H9 (cell line): Measurements from ENCODE around the gene PTPRN2. TPM values are rescaled to one million over a fixed set of nuclear protein-coding genes. Genes with fewer than 3 reads are reported as not detected.

Experiments
- DNase-seq: peaks from one replicate; pipeline ENCODE4 v3.0.0-alpha.2; 2017
- H2AFZ ChIP-seq: one replicate; pipeline ENCODE4 v1.6.1; 2013; ENCODE audit warnings: mild to moderate bottlenecking, low read length, control low read depth, moderate library complexity
- H2AK5ac ChIP-seq: 2 replicates; pipeline ENCODE4 v1.6.1; 2013; ENCODE audit warnings: low read length, control low read depth, mixed read lengths; ENCODE audit not compliant: insufficient read length
- H2BK120ac ChIP-seq: one replicate; pipeline ENCODE4 v1.6.1; 2013; ENCODE audit warnings: low read depth, mild to moderate bottlenecking, low read length, control low read depth, inconsistent platforms; ENCODE audit not compliant: poor library complexity, severe bottlenecking
- H2BK12ac ChIP-seq: 2 replicates; pipeline ENCODE4 v1.6.1; 2013; ENCODE audit warnings: low read length, control low read depth, mixed read lengths, low read depth; ENCODE audit not compliant: insufficient read length
- H2BK15ac ChIP-seq: 2 replicates; pipeline ENCODE4 v1.6.1; 2013; ENCODE audit warnings: low read depth, low read length, control low read depth
- H2BK20ac ChIP-seq: one replicate; pipeline ENCODE4 v1.6.1; 2013; ENCODE audit warnings: low read depth, mild to moderate bottlenecking, low read length, control low read depth, inconsistent platforms; ENCODE audit not compliant: poor library complexity, severe bottlenecking
- H2BK5ac ChIP-seq: 2 replicates; pipeline ENCODE4 v1.6.1; 2013; ENCODE audit warnings: low read length, control low read depth, mixed read lengths; ENCODE audit not compliant: insufficient read length
- H3K14ac ChIP-seq: 2 replicates; pipeline ENCODE4 v1.6.1; 2013; ENCODE audit warnings: low read length, control low read depth; ENCODE audit not compliant: insufficient read depth
- H3K18ac ChIP-seq: 2 replicates; pipeline ENCODE4 v1.6.1; 2013; ENCODE audit warnings: low read depth, mild to moderate bottlenecking, mixed read lengths, low read length, control low read depth; ENCODE audit not compliant: insufficient read length
- H3K23ac ChIP-seq: 2 replicates; pipeline ENCODE4 v1.6.1; 2013; ENCODE audit warnings: low read length, control low read depth, mixed read lengths, low read depth; ENCODE audit not compliant: insufficient read length
- H3K23me2 ChIP-seq: 2 replicates; pipeline ENCODE4 v1.6.1; 2013; ENCODE audit warnings: low read depth, mild to moderate bottlenecking, mixed read lengths, low read length, control low read depth; ENCODE audit not compliant: insufficient read length, poor library complexity, severe bottlenecking
- H3K27ac ChIP-seq: 2 replicates; pipeline ENCODE4 v1.5.1; 2013; ENCODE audit warnings: low read length, control low read depth, mixed read lengths, low read depth; ENCODE audit not compliant: insufficient read length
- H3K27me3 ChIP-seq: 2 replicates; pipeline ENCODE4 v1.6.1; 2013; ENCODE audit warnings: low read length, control low read depth, inconsistent platforms; ENCODE audit not compliant: insufficient read depth
- H3K4ac ChIP-seq: 2 replicates; pipeline ENCODE4 v1.6.1; 2013; ENCODE audit warnings: low read depth, mild to moderate bottlenecking, control low read depth, inconsistent platforms, low read length, moderate library complexity
- H3K4me1 ChIP-seq: 2 replicates; pipeline ENCODE4 v1.6.1; 2013; ENCODE audit warnings: low read length, control low read depth, inconsistent platforms; ENCODE audit not compliant: insufficient read depth
- H3K4me2 ChIP-seq: 2 replicates; pipeline ENCODE4 v1.6.1; 2013; ENCODE audit warnings: low read length, control low read depth, mixed read lengths; ENCODE audit not compliant: insufficient read length, insufficient read depth
- H3K56ac ChIP-seq: 2 replicates; pipeline ENCODE4 v1.6.1; 2013; ENCODE audit warnings: low read depth, mild to moderate bottlenecking, mixed read lengths, low read length, control low read depth; ENCODE audit not compliant: insufficient read length
- H3K79me1 ChIP-seq: 2 replicates; pipeline ENCODE4 v1.6.1; 2013; ENCODE audit warnings: low read depth, mild to moderate bottlenecking, moderate library complexity, low read length, control low read depth, inconsistent platforms; ENCODE audit not compliant: insufficient read depth, poor library complexity, severe bottlenecking
- H3K79me2 ChIP-seq: 2 replicates; pipeline ENCODE4 v1.6.1; 2013; ENCODE audit warnings: low read length, control low read depth, inconsistent platforms; ENCODE audit not compliant: insufficient read depth
- H3K9ac ChIP-seq: 2 replicates; pipeline ENCODE4 v1.6.1; 2013; ENCODE audit warnings: low read length, control low read depth, mixed read lengths; ENCODE audit not compliant: insufficient read length; ENCODE audit errors: extremely low read depth
- H3K9me3 ChIP-seq: one replicate; pipeline ENCODE4 v1.6.1; 2013; ENCODE audit warnings: low read depth, low read length, inconsistent platforms; ENCODE audit not compliant: control insufficient read depth
- H3T11ph ChIP-seq: one replicate; pipeline ENCODE4 v1.6.1; 2013; ENCODE audit warnings: mild to moderate bottlenecking, low read length, control low read depth, inconsistent platforms
- H4K20me1 ChIP-seq: one replicate; pipeline ENCODE4 v1.6.1; 2013; ENCODE audit not compliant: control insufficient read depth, insufficient read length, insufficient read depth
- H4K5ac ChIP-seq: 2 replicates; pipeline ENCODE4 v1.6.1; 2013; ENCODE audit warnings: low read depth, mild to moderate bottlenecking, mixed read lengths, low read length, control low read depth; ENCODE audit not compliant: insufficient read length
- H4K8ac ChIP-seq: replicated peaks from 2 replicates; pipeline ENCODE4 v1.6.1; 2013; ENCODE audit warnings: low read length, control low read depth, mixed read lengths, low read depth; ENCODE audit not compliant: insufficient read length
- H4K91ac ChIP-seq: 2 replicates; pipeline ENCODE4 v1.6.1; 2013; ENCODE audit warnings: low read depth, mild to moderate bottlenecking, moderate library complexity, mixed read lengths, low read length, control low read depth; ENCODE audit not compliant: insufficient read length
- H3K27ac Mint-ChIP-seq, 3 experiments: 2 replicates in 2 of 3; 3 replicates in 1 of 3; pipeline ENCODE4 v1.8.0; 2020 to 2021; ENCODE audit warnings: mixed read lengths in 3 of 3, mild to moderate bottlenecking in 1 of 3, moderate library complexity in 1 of 3
- H3K27me3 Mint-ChIP-seq: 2 replicates; pipeline ENCODE4 v1.8.0; 2021; ENCODE audit warnings: low read depth, mild to moderate bottlenecking, moderate library complexity, mixed read lengths
- H3K36me3 Mint-ChIP-seq, 3 experiments: 2 replicates in 2 of 3; 3 replicates in 1 of 3; pipeline ENCODE4 v1.8.0; 2020 to 2021; ENCODE audit warnings: low read depth in 3 of 3, mixed read lengths in 3 of 3; ENCODE audit not compliant: insufficient read depth in 1 of 3
- H3K4me1 Mint-ChIP-seq, 2 experiments: 2 replicates each; pipeline ENCODE4 v1.8.0; 2020; ENCODE audit warnings: mixed read lengths in 2 of 2
- H3K4me3 Mint-ChIP-seq, 2 experiments: 2 replicates in 1 of 2; 3 replicates in 1 of 2; pipeline ENCODE4 v1.8.0; 2020 to 2021; ENCODE audit warnings: mild to moderate bottlenecking in 2 of 2, mixed read lengths in 2 of 2, moderate library complexity in 1 of 2
- H3K9me3 Mint-ChIP-seq, 2 experiments: 2 replicates in 1 of 2; 3 replicates in 1 of 2; pipeline ENCODE4 v1.8.0; 2020; ENCODE audit warnings: mild to moderate bottlenecking in 2 of 2, mixed read lengths in 2 of 2, moderate library complexity in 1 of 2
- CTCF ChIP-seq: fragments of 200-600 bp; sonication (generic); conservative IDR thresholded peaks from 3 replicates; pipeline ENCODE4 v1.8.0; 2021; ENCODE audit warnings: antibody characterized with exemption, mild to moderate bottlenecking
- WGBS: extraction: QIAGEN DNeasy Blood & Tissue Kit; methylation state at CpG from one replicate; pipeline ENCODE4 v1.1.7; 2013; ENCODE audit warnings: missing lambda C conversion rate, low lambda C conversion rate, mixed read lengths; ENCODE audit not compliant: insufficient read length; ENCODE audit errors: extremely low coverage; 5-methylcytosine and 5-hydroxymethylcytosine counted together
- total RNA-seq: library from RNA; stranded (reverse); gene quantifications from 2 replicates; pipeline ENCODE4 v1.2.1, GENCODE V29; 2021

PTPRN2 gene
- total RNA-seq, 1 experiment from 2014 or later = 5.2 TPM

- WGBS = no CpG with 5 or more reads among the region's 26 CpGs
Observed at GRCh38 chr7:157721468-157722136, 866.0 kb downstream of the PTPRN2 start.

More at GRCh38 chr7:157721468-157722136, 866.0 kb downstream of the PTPRN2 start:
- Histone ChIP-seq H3K4me1 (no peaks in the 10 kb centered on the region), H2BK120ac (no peak overlapping the region), H3K27me3 (no peaks in the 10 kb centered on the region), H2AFZ (no peak overlapping the region), H2BK20ac (no peak overlapping the region), H3K79me2 (no peaks in the 10 kb centered on the region), H4K5ac (no peak overlapping the region), H3K56ac (no peak overlapping the region), H2BK15ac (no peak overlapping the region), H3K9ac (no peak overlapping the region), H3K23me2 (no peaks in the 10 kb centered on the region), H4K8ac (no peak overlapping the region), H3K23ac (no peak overlapping the region), H3K9me3 (no peaks in the 10 kb centered on the region), H4K20me1 (no peaks in the 10 kb centered on the region), H3T11ph (no peak overlapping the region), H3K4me2 (no peak overlapping the region), H4K91ac (no peak overlapping the region), H3K18ac (no peak overlapping the region), H2AK5ac (no peak overlapping the region), H2BK5ac (no peak overlapping the region), H2BK12ac (no peak overlapping the region), H3K14ac (no peak overlapping the region), H3K4ac (no peak overlapping the region), H3K79me1 (no peaks in the 10 kb centered on the region), H3K27ac (no peak overlapping the region)
- no peaks in the 10 kb centered on the region for H3K4me1 Mint-ChIP-seq
- TF ChIP-seq CTCF = no peak
- DNase-seq = no peak
- H3K4me3 Mint-ChIP-seq = no peak overlapping the region
- peaks cover 0 to 2% of the 10 kb centered on the region in 2 experiments; a peak in 2 of 5 replicates for H3K9me3 Mint-ChIP-seq
- no peaks in the 10 kb centered on the region for H3K36me3 Mint-ChIP-seq
- H3K27ac Mint-ChIP-seq = no peak overlapping the region
- peaks cover 40% of the 10 kb centered on the region for H3K27me3 Mint-ChIP-seq
